SK-N-SH treated with all-trans-retinoic acid at 6 μM for 48 hours (cell line): ENCODE results near the gene PREP.
A peak's percentile ranks its signal among the peaks of the same experiment; 100 is the strongest.

Experiments used
- ATAC-seq: fragments of 200-7000 bp; cut with Tn5 transposase; 3 replicates; pipeline ENCODE4 v1.9.1; 2020; ENCODE audit warnings: mild to moderate bottlenecking, moderate library complexity
- BACH2 ChIP-seq: fragments of 250-450 bp; sonication (Bioruptor Pico); IDR thresholded peaks from 2 replicates; pipeline ENCODE4 v1.9.0; 2021; ENCODE audit warnings: mild to moderate bottlenecking, borderline replicate concordance
- CREB5 ChIP-seq: fragments of 250-450 bp; sonication (Bioruptor Pico); IDR thresholded peaks from 2 replicates; pipeline ENCODE4 v1.5.1; 2020; ENCODE audit warnings: low read depth, mild to moderate bottlenecking, moderate library complexity
- GLIS3 ChIP-seq: fragments of 250-450 bp; sonication (Bioruptor Pico); IDR thresholded peaks from 2 replicates; pipeline ENCODE4 v1.5.0; 2020; ENCODE audit warnings: mild to moderate bottlenecking, moderate library complexity
- ISL1 ChIP-seq: fragments of 250-450 bp; sonication (Bioruptor Pico); IDR thresholded peaks from 2 replicates; pipeline ENCODE4 v2.1.2; 2022; ENCODE audit warnings: mild to moderate bottlenecking, moderate library complexity
- OSR1 ChIP-seq: fragments of 250-450 bp; sonication (Bioruptor Pico); IDR thresholded peaks from 2 replicates; pipeline ENCODE4 v1.8.0; 2022; ENCODE audit warnings: moderate library complexity, mild to moderate bottlenecking, inconsistent platforms
- PATZ1 ChIP-seq: fragments of 250-450 bp; sonication (Bioruptor Pico); IDR thresholded peaks from 2 replicates; pipeline ENCODE4 v1.8.0; 2020; ENCODE audit warnings: mild to moderate bottlenecking, moderate library complexity, borderline replicate concordance
- POU6F1 ChIP-seq: fragments of 250-450 bp; sonication (Bioruptor Pico); IDR thresholded peaks from 2 replicates; pipeline ENCODE4 v1.8.0; 2021; ENCODE audit warnings: low read depth, mild to moderate bottlenecking, moderate library complexity, borderline replicate concordance
- PPARA ChIP-seq: fragments of 250-450 bp; sonication (Bioruptor Pico); IDR thresholded peaks from 2 replicates; pipeline ENCODE4 v1.5.0; 2020; ENCODE audit warnings: mild to moderate bottlenecking, borderline replicate concordance
- SNAI2 ChIP-seq: fragments of 250-450 bp; sonication (Bioruptor Pico); IDR thresholded peaks from 2 replicates; pipeline ENCODE4 v1.5.0; 2020; ENCODE audit warnings: mild to moderate bottlenecking, moderate library complexity
- TCF4 ChIP-seq: fragments of 250-450 bp; sonication (Bioruptor Pico); IDR thresholded peaks from 2 replicates; pipeline ENCODE4 v1.8.0; 2021; ENCODE audit warnings: mild to moderate bottlenecking, moderate library complexity, borderline replicate concordance
- TOX ChIP-seq: fragments of 250-450 bp; sonication (Bioruptor Pico); IDR thresholded peaks from 2 replicates; pipeline ENCODE4 v1.8.0; 2021; ENCODE audit warnings: mild to moderate bottlenecking, moderate library complexity, borderline replicate concordance
- TSHZ2 ChIP-seq: fragments of 250-450 bp; sonication (Bioruptor Pico); IDR thresholded peaks from 2 replicates; pipeline ENCODE4 v1.5.0; 2020; ENCODE audit warnings: mild to moderate bottlenecking, moderate library complexity
- ZFP3 ChIP-seq: fragments of 250-450 bp; sonication (Bioruptor Pico); IDR thresholded peaks from 2 replicates; pipeline ENCODE4 v1.5.0; 2020; ENCODE audit warnings: mild to moderate bottlenecking, moderate library complexity
- ZNF565 ChIP-seq: fragments of 450-650 bp; formaldehyde crosslinking; conservative IDR thresholded peaks from 2 replicates; pipeline ENCODE4 v1.5.0; 2020; ENCODE audit warnings: low read depth, mild to moderate bottlenecking, moderate library complexity
- ZNF70 ChIP-seq: fragments of 450-650 bp; formaldehyde crosslinking; IDR thresholded peaks from 2 replicates; pipeline ENCODE4 v1.5.0; 2020; ENCODE audit warnings: mild to moderate bottlenecking, moderate library complexity
- ZNF8 ChIP-seq: fragments of 450-650 bp; formaldehyde crosslinking; IDR thresholded peaks from 2 replicates; pipeline ENCODE4 v1.5.0; 2020; ENCODE audit warnings: mild to moderate bottlenecking, moderate library complexity

Gene PREP

GRCh38 chr6:105294129-105294528 is 108.8 kb downstream of the PREP start (continued):
- TF ChIP-seq TCF4 (CRISPR knock-in tag) (no peak), GLIS3 (no peak), ZNF565 (CRISPR knock-in tag) (no peak)

GRCh38 chr6:105292689-105293339 is 110.1 kb downstream of the PREP start:
- ATAC-seq = no peak
- TF ChIP-seq TOX = no peak
- TF ChIP-seq PPARA (CRISPR knock-in tag) = no peak
- TF ChIP-seq ZNF70 (CRISPR knock-in tag) = no peak
- TF ChIP-seq ZNF565 (CRISPR knock-in tag) = no peak
- TF ChIP-seq OSR1 (CRISPR knock-in tag) = no peak

GRCh38 chr6:105291525-105291924 is 111.4 kb downstream of the PREP start:
- no peak for ATAC-seq
- TF ChIP-seq ZNF8 (CRISPR knock-in tag) (no peak), SNAI2 (CRISPR knock-in tag) (no peak), TSHZ2 (CRISPR knock-in tag) (no peak), POU6F1 (CRISPR knock-in tag) (no peak), BACH2 (CRISPR knock-in tag) (no peak), TOX (no peak), PATZ1 (CRISPR knock-in tag) (no peak), ZFP3 (no peak)

- peak; percentile 28; the same call in 1 of the 3 replicates for ATAC-seq
- peak; percentile 33; the same call in 1 of the 2 replicates for TF ChIP-seq PATZ1 (CRISPR knock-in tag)
- peak; percentile 93 for TF ChIP-seq TSHZ2 (CRISPR knock-in tag)
- TF ChIP-seq ZFP3 = no peak
- 0 out of 2 replicates have a peak, but pooled peaks have one; percentile 70 for TF ChIP-seq GLIS3
- peak; percentile 26; the same call in 1 of the 2 replicates for TF ChIP-seq CREB5 (CRISPR knock-in tag)
- TF ChIP-seq ISL1 (CRISPR knock-in tag) = peak; percentile 96
- TF ChIP-seq TCF4 (CRISPR knock-in tag) = peak; percentile 99; the same call in 1 of the 2 replicates
- peak; percentile 78; the same call in 1 of the 2 replicates for TF ChIP-seq POU6F1 (CRISPR knock-in tag)
- no peak for TF ChIP-seq OSR1 (CRISPR knock-in tag)
- no peak; the same call in 1 of the 2 replicates for TF ChIP-seq ZNF70 (CRISPR knock-in tag)
- peak; percentile 43 for TF ChIP-seq ZNF8 (CRISPR knock-in tag)
Observed at GRCh38 chr6:105282631-105283585, 120.0 kb downstream of the PREP start.
